ENCODE results near the gene THSD4. TPM values are rescaled to one million over a fixed set of nuclear protein-coding genes. Genes with fewer than 3 reads are reported as not detected.

The THSD4 gene
- total RNA-seq, 1 experiment from 2014 or later, result 29.0 TPM

DNA sequence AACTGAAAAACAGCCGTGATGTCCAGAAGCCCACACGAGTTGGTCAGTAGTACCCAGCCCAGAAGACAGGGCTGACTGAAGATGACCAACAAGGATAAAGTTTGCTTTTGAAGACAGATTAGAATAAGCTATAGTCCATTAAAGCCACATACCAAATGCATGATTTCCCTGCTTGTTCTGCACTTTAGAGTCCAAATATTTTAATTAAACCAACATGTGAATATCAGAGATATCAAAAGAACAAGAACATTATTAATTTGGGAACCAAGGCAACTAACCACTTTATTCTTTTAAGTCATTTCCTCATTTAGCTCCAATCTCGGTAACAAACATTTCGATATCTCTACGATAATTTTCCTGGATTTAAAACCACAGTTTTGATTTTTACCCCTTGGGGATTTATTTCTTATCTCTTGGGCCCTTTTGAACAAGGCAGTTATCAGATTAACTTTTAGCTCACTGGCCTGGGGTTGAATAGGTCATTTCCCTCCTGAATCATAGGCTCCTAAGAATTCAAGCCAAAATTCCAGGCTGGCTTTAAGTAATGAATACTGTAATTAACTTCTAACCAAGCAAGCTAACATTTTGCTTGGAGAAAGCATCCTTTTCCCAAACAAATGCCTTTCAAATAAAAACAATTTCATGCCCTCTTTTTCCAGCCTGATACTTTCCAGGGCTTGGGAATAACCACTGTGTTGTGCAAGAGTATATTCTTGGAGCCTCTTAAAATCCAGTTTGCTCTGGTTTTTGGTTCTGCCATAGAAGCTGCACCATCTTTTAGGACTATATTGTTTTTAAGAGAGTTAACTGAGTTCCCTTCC, 592.2 kb downstream of the THSD4 start:
- no TSS peak for BruUV-seq (replicated peaks)
- CTCF ChIA-PET, result no interaction called here
- Histone ChIP-seq H3K4me3 (ENCODE audit: low read length) (no peak overlapping the region), H3K79me2 (ENCODE audit: low read length) (no peaks in the 10 kb centered on the region), H3K36me3 (ENCODE audit: low read depth, low read length) (no peaks in the 10 kb centered on the region), H3K4me2 (ENCODE audit: low read length) (no peak overlapping the region), H3K27ac (ENCODE audit: low read length) (no peak overlapping the region), H2AFZ (ENCODE audit: low read length) (no peak overlapping the region), H3K4me1 (ENCODE audit: insufficient read depth, low read length) (no peaks in the 10 kb centered on the region), H3F3A (ENCODE audit: low read length, unreplicated experiment) (no peaks in the 10 kb centered on the region), H4K20me1 (ENCODE audit: low read length) (no peaks in the 10 kb centered on the region), H3K9me3 (ENCODE audit: low read length) (no peaks in the 10 kb centered on the region), H3K9ac (ENCODE audit: low read length) (no peak overlapping the region), H3K9me2 (replicated peaks; ENCODE audit: low read length) (no peaks in the 10 kb centered on the region), H3K27me3 (ENCODE audit: low read length) (no peaks in the 10 kb centered on the region)
- ATAC-seq, result no peak
- DNase-seq, result no peak
- intact Hi-C loops (cut with micrococcal nuclease), result no loop called here
- TF ChIP-seq EZH2phosphoT487 (IDR thresholded peaks at IDR 0.05; ENCODE audit: borderline replicate concordance, low read length), result no peak
- TF ChIP-seq, protein P1, sequence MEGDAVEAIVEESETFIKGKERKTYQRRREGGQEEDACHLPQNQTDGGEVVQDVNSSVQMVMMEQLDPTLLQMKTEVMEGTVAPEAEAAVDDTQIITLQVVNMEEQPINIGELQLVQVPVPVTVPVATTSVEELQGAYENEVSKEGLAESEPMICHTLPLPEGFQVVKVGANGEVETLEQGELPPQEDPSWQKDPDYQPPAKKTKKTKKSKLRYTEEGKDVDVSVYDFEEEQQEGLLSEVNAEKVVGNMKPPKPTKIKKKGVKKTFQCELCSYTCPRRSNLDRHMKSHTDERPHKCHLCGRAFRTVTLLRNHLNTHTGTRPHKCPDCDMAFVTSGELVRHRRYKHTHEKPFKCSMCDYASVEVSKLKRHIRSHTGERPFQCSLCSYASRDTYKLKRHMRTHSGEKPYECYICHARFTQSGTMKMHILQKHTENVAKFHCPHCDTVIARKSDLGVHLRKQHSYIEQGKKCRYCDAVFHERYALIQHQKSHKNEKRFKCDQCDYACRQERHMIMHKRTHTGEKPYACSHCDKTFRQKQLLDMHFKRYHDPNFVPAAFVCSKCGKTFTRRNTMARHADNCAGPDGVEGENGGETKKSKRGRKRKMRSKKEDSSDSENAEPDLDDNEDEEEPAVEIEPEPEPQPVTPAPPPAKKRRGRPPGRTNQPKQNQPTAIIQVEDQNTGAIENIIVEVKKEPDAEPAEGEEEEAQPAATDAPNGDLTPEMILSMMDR (conservative IDR thresholded peaks at IDR 0.05; ENCODE audit: low read depth, low read length), result no peak
- no peak for TF ChIP-seq EZH2 (IDR thresholded peaks at IDR 0.05; ENCODE audit: low read length, unreplicated experiment)
- POLR2A ChIA-PET (ENCODE audit: unreplicated experiment), result interaction anchor here (0.5 kb wide), 1 partner anchor 748 kb away, joined by 8 read pairs; no protein-coding TSS in a partner anchor

DNA sequence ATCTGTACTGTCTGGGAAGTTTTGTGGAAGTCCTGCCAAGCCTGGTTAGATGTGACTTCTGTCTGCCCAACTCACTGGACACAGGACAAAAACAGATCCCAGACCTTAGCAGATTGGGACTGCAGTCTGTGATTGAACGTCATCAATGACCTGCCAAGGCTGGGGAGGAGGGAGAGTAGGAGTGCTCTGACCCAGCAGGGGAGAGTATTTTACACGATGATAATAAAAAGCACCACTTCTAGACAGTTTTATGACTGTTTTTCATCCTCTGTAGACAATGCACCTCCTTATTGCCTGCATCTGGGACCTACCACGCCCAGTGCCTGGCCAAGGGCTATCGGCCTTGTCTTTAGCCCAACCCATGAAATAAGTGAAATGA, 592.8 kb downstream of the THSD4 start:
- no peaks in the 10 kb centered on the region for H3F3A ChIP-seq (ENCODE audit: low read length, unreplicated experiment)
- H3K9ac ChIP-seq (ENCODE audit: low read length), result no peak overlapping the region
- no peak overlapping the region for H3K4me3 ChIP-seq (ENCODE audit: low read length)
- intact Hi-C loops (cut with micrococcal nuclease), result no loop called here
- ChIA-PET POLR2A (ENCODE audit: unreplicated experiment) (interaction anchor here (0.5 kb wide), 1 partner anchor 748 kb away, joined by 8 read pairs; no protein-coding TSS in a partner anchor), CTCF (no interaction called here)
- no peaks in the 10 kb centered on the region for H4K20me1 ChIP-seq (ENCODE audit: low read length)
- no peaks in the 10 kb centered on the region for H3K9me2 ChIP-seq (replicated peaks; ENCODE audit: low read length)
- H3K36me3 ChIP-seq (ENCODE audit: low read depth, low read length), result no peaks in the 10 kb centered on the region
- H3K4me1 ChIP-seq (ENCODE audit: insufficient read depth, low read length), result no peaks in the 10 kb centered on the region
- no peak for ATAC-seq
- no peaks in the 10 kb centered on the region for H3K9me3 ChIP-seq (ENCODE audit: low read length)
- TF ChIP-seq, protein P1 (conservative IDR thresholded peaks at IDR 0.05; ENCODE audit: low read depth, low read length), result no peak
- TF ChIP-seq EZH2phosphoT487 (IDR thresholded peaks at IDR 0.05; ENCODE audit: borderline replicate concordance, low read length), result no peak
- no peak for TF ChIP-seq EZH2 (IDR thresholded peaks at IDR 0.05; ENCODE audit: low read length, unreplicated experiment)
- no peak for DNase-seq
- H2AFZ ChIP-seq (ENCODE audit: low read length), result no peak overlapping the region
- H3K27me3 ChIP-seq (ENCODE audit: low read length), result no peaks in the 10 kb centered on the region
- H3K79me2 ChIP-seq (ENCODE audit: low read length), result no peaks in the 10 kb centered on the region
- H3K4me2 ChIP-seq (ENCODE audit: low read length), result no peak overlapping the region
- BruUV-seq (replicated peaks), result no TSS peak
- no peak overlapping the region for H3K27ac ChIP-seq (ENCODE audit: low read length)

- TF ChIP-seq EZH2 (IDR thresholded peaks at IDR 0.05; ENCODE audit: low read length, unreplicated experiment) (no peak), EZH2phosphoT487 (IDR thresholded peaks at IDR 0.05; ENCODE audit: borderline replicate concordance, low read length) (no peak)
- TF ChIP-seq, protein P1 (conservative IDR thresholded peaks at IDR 0.05; ENCODE audit: low read depth, low read length), result no peak
Observed at GRCh38 chr15:71708741-71709140, 593.5 kb downstream of the THSD4 start.

More at GRCh38 chr15:71708741-71709140, 593.5 kb downstream of the THSD4 start:
- H3K4me3 ChIP-seq (ENCODE audit: low read length), result no peak overlapping the region
- H3F3A ChIP-seq (ENCODE audit: low read length, unreplicated experiment), result no peaks in the 10 kb centered on the region
- ATAC-seq (no peak), DNase-seq (no peak)
- no peak overlapping the region for H3K4me2 ChIP-seq (ENCODE audit: low read length)
- H3K79me2 ChIP-seq (ENCODE audit: low read length), result no peaks in the 10 kb centered on the region
- intact Hi-C loops (cut with micrococcal nuclease), result no loop called here
- no peaks in the 10 kb centered on the region for H3K9me3 ChIP-seq (ENCODE audit: low read length)
- POLR2A ChIA-PET (ENCODE audit: unreplicated experiment), result no interaction called here
- CTCF ChIA-PET, result no interaction called here
- no peaks in the 10 kb centered on the region for H4K20me1 ChIP-seq (ENCODE audit: low read length)
- H3K36me3 ChIP-seq (ENCODE audit: low read depth, low read length), result no peaks in the 10 kb centered on the region
- no peak overlapping the region for H3K27ac ChIP-seq (ENCODE audit: low read length)
- no TSS peak for BruUV-seq (replicated peaks)
- H3K9ac ChIP-seq (ENCODE audit: low read length), result no peak overlapping the region
- H3K9me2 ChIP-seq (replicated peaks; ENCODE audit: low read length), result no peaks in the 10 kb centered on the region
- no peaks in the 10 kb centered on the region for H3K27me3 ChIP-seq (ENCODE audit: low read length)
- H2AFZ ChIP-seq (ENCODE audit: low read length), result no peak overlapping the region
- H3K4me1 ChIP-seq (ENCODE audit: insufficient read depth, low read length), result no peaks in the 10 kb centered on the region
